ENCODE results near the gene CACNB4.
A peak's percentile ranks its signal among the peaks of the same experiment; 100 is the strongest.

Gene CACNB4

DNA sequence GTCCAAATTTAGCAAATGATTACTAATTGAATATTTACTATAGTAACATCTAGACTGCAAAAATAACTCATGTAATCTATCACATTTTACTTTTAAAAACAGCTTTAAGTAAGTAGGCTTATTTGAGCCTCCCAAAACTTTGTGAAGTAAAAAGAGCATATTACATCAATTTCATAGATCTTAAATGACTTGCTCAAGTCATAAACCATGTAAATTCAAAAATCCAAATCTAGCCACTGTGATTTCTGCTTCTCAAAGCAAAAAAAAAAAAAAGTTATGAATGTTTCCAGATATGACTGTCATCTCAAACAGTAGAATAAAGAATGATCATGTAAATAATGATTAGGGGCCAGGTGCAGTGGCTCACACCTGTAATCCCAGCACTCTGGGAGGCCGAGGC is 37.5 kb downstream of the CACNB4 start:
- POLR2A ChIA-PET (ENCODE audit: low non-redundant PET) = no interaction called here
- TF ChIP-seq, protein P1, sequence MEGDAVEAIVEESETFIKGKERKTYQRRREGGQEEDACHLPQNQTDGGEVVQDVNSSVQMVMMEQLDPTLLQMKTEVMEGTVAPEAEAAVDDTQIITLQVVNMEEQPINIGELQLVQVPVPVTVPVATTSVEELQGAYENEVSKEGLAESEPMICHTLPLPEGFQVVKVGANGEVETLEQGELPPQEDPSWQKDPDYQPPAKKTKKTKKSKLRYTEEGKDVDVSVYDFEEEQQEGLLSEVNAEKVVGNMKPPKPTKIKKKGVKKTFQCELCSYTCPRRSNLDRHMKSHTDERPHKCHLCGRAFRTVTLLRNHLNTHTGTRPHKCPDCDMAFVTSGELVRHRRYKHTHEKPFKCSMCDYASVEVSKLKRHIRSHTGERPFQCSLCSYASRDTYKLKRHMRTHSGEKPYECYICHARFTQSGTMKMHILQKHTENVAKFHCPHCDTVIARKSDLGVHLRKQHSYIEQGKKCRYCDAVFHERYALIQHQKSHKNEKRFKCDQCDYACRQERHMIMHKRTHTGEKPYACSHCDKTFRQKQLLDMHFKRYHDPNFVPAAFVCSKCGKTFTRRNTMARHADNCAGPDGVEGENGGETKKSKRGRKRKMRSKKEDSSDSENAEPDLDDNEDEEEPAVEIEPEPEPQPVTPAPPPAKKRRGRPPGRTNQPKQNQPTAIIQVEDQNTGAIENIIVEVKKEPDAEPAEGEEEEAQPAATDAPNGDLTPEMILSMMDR (conservative IDR thresholded peaks at IDR 0.05; ENCODE audit: low read depth) = no peak
- CTCF ChIA-PET = interaction anchor here (0.6 to 1.0 kb wide), 2 partner anchors 11 to 25 kb away, joined by 3 to 6 read pairs; no protein-coding TSS in a partner anchor
- DNase-seq (ENCODE audit: low spot score) = no peak
- H3K27ac ChIP-seq = no peak overlapping the region

DNA sequence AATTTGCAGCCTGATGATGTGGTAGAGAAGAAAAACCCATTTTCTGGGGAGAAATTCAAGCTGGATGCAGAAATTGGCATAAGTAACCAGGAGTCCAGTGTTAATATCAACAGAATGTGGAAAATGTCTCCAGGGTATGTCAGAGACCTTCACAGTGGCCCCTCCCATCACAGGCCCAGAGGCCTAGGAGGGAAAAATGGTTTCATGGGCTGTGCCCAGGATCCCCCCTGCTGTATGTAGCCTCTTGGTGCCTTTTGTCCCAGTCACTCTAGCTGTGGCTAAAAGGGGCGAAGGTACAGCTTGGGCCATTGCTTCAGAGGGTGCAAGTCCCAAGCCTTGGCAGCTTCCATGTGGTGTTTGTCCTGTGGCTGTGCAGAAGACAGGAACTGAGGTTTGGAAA is 40.2 kb downstream of the CACNB4 start:
- TF ChIP-seq, protein P1 (conservative IDR thresholded peaks at IDR 0.05; ENCODE audit: low read depth) = no peak
- H3K27ac ChIP-seq = no peak overlapping the region
- POLR2A ChIA-PET (ENCODE audit: low non-redundant PET) = interaction anchor here (0.5 kb wide), 1 partner anchor 768 kb away, joined by 4 read pairs; no protein-coding TSS in a partner anchor
- no peak for DNase-seq (ENCODE audit: low spot score)
- CTCF ChIA-PET = no interaction called here

DNA sequence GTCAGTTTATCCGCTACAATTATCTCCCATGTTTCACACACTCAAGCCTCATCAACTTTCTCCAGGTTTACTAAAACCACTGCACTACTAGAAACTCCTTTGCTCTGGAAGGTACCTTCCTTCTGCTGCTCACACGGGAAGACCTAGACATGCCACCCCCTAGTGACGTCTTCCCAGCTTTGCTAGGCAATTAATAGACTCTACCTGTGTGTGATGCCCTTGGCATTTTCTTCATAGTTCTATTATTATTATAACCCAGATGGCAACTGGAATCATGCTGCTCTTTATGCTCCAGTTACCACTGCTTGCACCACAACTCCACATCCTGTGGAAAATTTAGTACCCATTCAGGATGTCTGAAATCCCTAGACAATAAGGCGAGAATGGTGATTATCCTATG is 42.4 kb downstream of the CACNB4 start:
- POLR2A ChIA-PET (ENCODE audit: low non-redundant PET) = interaction anchor here (0.6 kb wide), 1 partner anchor 114 kb away, joined by 3 read pairs; no protein-coding TSS in a partner anchor
- DNase-seq (ENCODE audit: low spot score) = no peak
- CTCF ChIA-PET = interaction anchor here (0.7 kb wide), 1 partner anchor 58 kb away, joined by 6 read pairs; no protein-coding TSS in a partner anchor
- TF ChIP-seq, protein P1 (conservative IDR thresholded peaks at IDR 0.05; ENCODE audit: low read depth) = no peak
- no peak overlapping the region for H3K27ac ChIP-seq

DNA sequence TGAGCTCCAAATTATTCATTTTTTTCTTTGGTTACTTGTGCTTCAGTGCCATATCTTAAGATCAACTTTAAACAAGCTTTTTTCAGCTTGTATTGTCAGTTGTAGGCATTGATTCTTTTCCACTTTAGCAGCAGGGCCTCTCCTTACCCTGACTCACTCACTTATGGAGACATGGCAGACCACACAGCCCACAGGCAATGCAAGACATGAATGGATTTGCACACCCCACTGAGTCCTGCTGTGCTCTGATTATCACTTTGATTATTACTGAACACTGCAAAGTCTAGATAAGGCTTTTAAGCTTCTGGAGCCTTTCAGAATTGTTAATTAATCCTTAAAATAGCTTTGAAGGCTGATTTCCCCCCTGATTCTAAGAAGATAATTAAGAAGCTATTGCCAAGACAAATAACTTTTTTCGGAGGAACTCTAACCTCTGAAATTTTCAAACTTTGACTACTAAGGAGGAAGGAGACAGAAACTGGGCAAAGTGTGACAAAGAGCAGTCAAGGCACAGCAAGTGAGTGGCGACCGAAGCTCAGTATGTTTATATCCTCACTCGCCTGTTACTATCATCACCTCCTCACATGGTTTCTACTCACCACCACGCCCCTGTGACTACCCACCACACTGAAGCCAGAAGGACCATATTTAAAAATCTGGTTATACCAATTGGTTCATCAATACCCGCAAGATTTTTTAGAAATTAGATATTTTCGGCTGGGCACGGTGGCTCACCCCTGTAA is 43.3 kb downstream of the CACNB4 start:
- TF ChIP-seq, protein P1 (conservative IDR thresholded peaks at IDR 0.05; ENCODE audit: low read depth) = no peak
- CTCF ChIA-PET = interaction anchor here (0.7 kb wide), 1 partner anchor 57 kb away, joined by 6 read pairs; no protein-coding TSS in a partner anchor
- no peak overlapping the region for H3K27ac ChIP-seq
- DNase-seq (ENCODE audit: low spot score) = no peak
- POLR2A ChIA-PET (ENCODE audit: low non-redundant PET) = interaction anchor here (0.6 kb wide), 1 partner anchor 115 kb away, joined by 3 read pairs; no protein-coding TSS in a partner anchor

DNA sequence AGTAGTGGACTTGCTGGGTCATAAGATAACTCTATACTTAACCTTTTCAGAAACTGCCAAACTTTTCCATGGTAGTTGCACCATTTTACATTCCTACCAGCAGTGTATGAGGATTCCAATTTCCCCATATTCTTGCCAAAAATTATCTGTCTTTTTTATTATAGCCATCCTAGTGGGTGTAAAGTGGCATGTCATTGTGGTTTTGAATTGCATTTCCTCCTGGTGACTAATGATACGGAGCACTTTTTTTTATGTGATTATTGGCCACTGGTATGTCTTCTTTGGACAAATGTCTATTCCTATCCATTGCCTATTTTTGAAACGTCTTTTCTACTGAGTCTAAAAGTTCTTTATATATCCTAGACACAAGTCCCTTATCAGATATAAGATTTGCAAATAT is 44.3 kb downstream of the CACNB4 start:
- TF ChIP-seq, protein P1 (conservative IDR thresholded peaks at IDR 0.05; ENCODE audit: low read depth) = no peak
- ChIA-PET POLR2A (ENCODE audit: low non-redundant PET) (no interaction called here), CTCF (no interaction called here)
- no peak overlapping the region for H3K27ac ChIP-seq
- DNase-seq (ENCODE audit: low spot score) = peak; percentile 36

DNA sequence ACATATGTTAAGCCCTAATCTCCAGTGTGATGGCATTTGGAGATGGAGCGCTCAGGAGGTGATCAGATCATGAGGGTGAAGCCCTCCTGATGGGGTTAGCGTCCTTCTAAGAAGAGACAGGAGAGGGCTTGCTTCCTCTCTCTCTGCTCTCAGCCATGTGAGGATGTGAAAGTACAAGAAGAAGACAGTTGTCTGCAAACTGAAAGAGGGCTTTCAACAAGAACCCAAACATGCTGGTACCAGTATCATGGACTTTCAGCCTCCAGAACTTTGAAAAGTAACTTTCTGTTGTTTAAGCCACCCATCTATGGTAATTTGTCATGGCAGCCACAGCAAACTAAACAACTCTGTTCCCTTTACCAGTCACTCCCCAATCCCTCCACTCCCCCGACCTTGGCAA is 47.4 kb downstream of the CACNB4 start:
- POLR2A ChIA-PET (ENCODE audit: low non-redundant PET) = no interaction called here
- DNase-seq (ENCODE audit: low spot score) = no peak
- TF ChIP-seq, protein P1 (conservative IDR thresholded peaks at IDR 0.05; ENCODE audit: low read depth) = no peak
- CTCF ChIA-PET = interaction anchor here (1.7 kb wide), 1 partner anchor 25 kb away, joined by 4 read pairs; no protein-coding TSS in a partner anchor
- H3K27ac ChIP-seq = no peak overlapping the region
